GM12878 (cell line): ENCODE results near the gene HSFX2. TPM values are rescaled to one million over a fixed set of nuclear protein-coding genes. Genes with fewer than 3 reads are reported as not detected.

Experiments used
- ATAC-seq: fragments of 200-7000 bp; cut with Tn5 transposase; 3 replicates; pipeline ENCODE4 v1.9.1; 2020; ENCODE audit warnings: mild to moderate bottlenecking, moderate library complexity
- BruUV-seq: library from RNA; stranded (reverse); fragments of 400-500 nt; replicated peaks from 2 replicates; lab custom pipeline; 2021; lab: Mats Ljungman, UMichigan
- CTCF ChIA-PET: fragments of 300-600 bp; sonication (Branson Sonifier 250); formaldehyde crosslinking; extraction: SDS; loops from one replicate; lab custom pipeline; 2021; ENCODE audit warnings: inconsistent platforms; lab: Yijun Ruan, JAX
- POLR2A ChIA-PET: fragments of 350-600 bp; formaldehyde crosslinking; extraction: SDS; loops from one replicate; lab custom pipeline; 2021; ENCODE audit warnings: inconsistent platforms; lab: Charles Lee
- RAD21 ChIA-PET: fragments of 300-600 bp; sonication (Branson Sonifier 250); formaldehyde crosslinking; loops from one replicate; lab custom pipeline; 2023; ENCODE audit warnings: antibody characterized with exemption; ENCODE audit not compliant: unreplicated experiment; lab: Charles Lee
- SMC1A ChIA-PET: fragments of 300-600 bp; sonication (Branson Sonifier 250); formaldehyde crosslinking; loops from one replicate; lab custom pipeline; 2023; ENCODE audit not compliant: unreplicated experiment, uncharacterized antibody; lab: Charles Lee
- DNase-seq: peaks from one replicate; pipeline ENCODE4 v3.0.0-alpha.2; 2011; ENCODE audit warnings: low read depth, low spot score
- FAIRE-seq: peaks from 3 replicates; lab custom pipeline; 2011; peaks lifted over from hg19 to GRCh38; lab: Jason Lieb, UNC
- H2AFZ ChIP-seq: 2 replicates; pipeline ENCODE4 v1.6.0; 2011; ENCODE audit warnings: low read depth, low read length, control low read depth; ENCODE audit not compliant: control insufficient read depth
- H3K27ac ChIP-seq: 2 replicates; pipeline ENCODE4 v1.5.1; 2011; ENCODE audit warnings: control low read depth; ENCODE audit not compliant: control insufficient read depth, insufficient read depth
- H3K27me3 ChIP-seq, 2 experiments: replicated peaks in 1 of 2; 2 replicates each; pipeline versions ENCODE4 v1.6.0 to v1.6.1; 2011; ENCODE audit warnings: low read length in 1 of 2; ENCODE audit not compliant: control insufficient read depth in 2 of 2, insufficient read depth in 2 of 2
- H3K36me3 ChIP-seq, 2 experiments: 2 replicates each; pipeline ENCODE4 v1.5.1; 2011; ENCODE audit warnings: low read length in 1 of 2; ENCODE audit not compliant: control insufficient read depth in 2 of 2, insufficient read depth in 2 of 2
- H3K4me1 ChIP-seq: 2 replicates; pipeline ENCODE4 v1.6.1; 2011; ENCODE audit warnings: mild to moderate bottlenecking, low read length, moderate library complexity, mixed read lengths; ENCODE audit not compliant: control insufficient read depth, insufficient read depth
- H3K4me2 ChIP-seq: 2 replicates; pipeline ENCODE4 v1.6.0; 2011; ENCODE audit warnings: control low read depth; ENCODE audit not compliant: control insufficient read depth, insufficient read depth
- H3K4me3 ChIP-seq: fragments of 200-600 bp; sonication (generic); 2 replicates; pipeline ENCODE4 v1.5.1; 2016
- H3K79me2 ChIP-seq: 2 replicates; pipeline ENCODE4 v1.6.0; 2011; ENCODE audit warnings: low read length; ENCODE audit not compliant: control insufficient read depth, insufficient read depth
- H3K9ac ChIP-seq: 2 replicates; pipeline ENCODE4 v1.8.0; 2011; ENCODE audit warnings: low read length, control low read depth, mixed read lengths; ENCODE audit not compliant: control insufficient read depth, insufficient read depth
- H3K9me3 ChIP-seq: replicated peaks from 3 replicates; pipeline ENCODE4 v1.5.1; 2011; ENCODE audit warnings: mild to moderate bottlenecking, low read length; ENCODE audit not compliant: control insufficient read depth, insufficient read depth
- H4K20me1 ChIP-seq: 2 replicates; pipeline ENCODE4 v1.6.0; 2011; ENCODE audit not compliant: control insufficient read depth, insufficient read depth
- BCL3 ChIP-seq: IDR thresholded peaks from 2 replicates; pipeline ENCODE4 v1.6.1; 2011; ENCODE audit warnings: borderline replicate concordance, low read depth, mild to moderate bottlenecking, moderate library complexity, low read length; ENCODE audit not compliant: insufficient read depth, poor library complexity, severe bottlenecking
- HDGF ChIP-seq: fragments of 450-650 bp; IDR thresholded peaks from 2 replicates; pipeline ENCODE4 v1.6.1; 2016; ENCODE audit warnings: antibody characterized with exemption
- JUND ChIP-seq: IDR thresholded peaks from 2 replicates; pipeline ENCODE4 v1.6.1; 2012; ENCODE audit warnings: low read depth, mild to moderate bottlenecking, low read length, improper control_type of control experiment, moderate library complexity
- NBN ChIP-seq: fragments of 450-650 bp; IDR thresholded peaks from 2 replicates; pipeline ENCODE4 v1.6.1; 2016
- NR2C2 ChIP-seq: IDR thresholded peaks from 2 replicates; pipeline ENCODE4 v1.6.1; 2011; ENCODE audit warnings: borderline replicate concordance, low read depth; ENCODE audit not compliant: control insufficient read depth, insufficient read length
- ZBED1 ChIP-seq: IDR thresholded peaks from 2 replicates; pipeline ENCODE4 v1.6.1; 2016; ENCODE audit warnings: borderline replicate concordance
- WGBS: methylation state at CpG from one replicate; pipeline ENCODE4 v1.1.6; 2016; ENCODE audit warnings: low lambda C conversion rate; ENCODE audit not compliant: insufficient replicate concordance, insufficient coverage; ENCODE audit errors: missing lambda C conversion rate; 5-methylcytosine and 5-hydroxymethylcytosine counted together
- in situ Hi-C: fragments of 300-500 bp; cut with MboI; formaldehyde crosslinking; loops from 9 replicates; pipeline ENCODE4 v1.14.3; 2018; ENCODE audit warnings: mixed read lengths
- intact Hi-C: fragments of 100-400 bp; cut with micrococcal nuclease; formaldehyde crosslinking; loops from one replicate; pipeline ENCODE4 v1.14.2; 2022; ENCODE audit not compliant: unreplicated experiment
- polyA plus RNA-seq, 11 experiments: library from polyadenylated mRNA; depleted of rRNA in 4 of 11; unstranded in 6 of 11; stranded (reverse) in 5 of 11; fragments of >200 nt; fragmentation: Nextera tagmentation in 4 of 11; fragmentation: Illumina TruSeq in 1 of 11; extraction: Ambion mirVana in 4 of 11; extraction: Trizol in 1 of 11; gene quantifications; 1 replicate in 1 of 11; 2 replicates in 10 of 11; pipeline versions ENCODE4 v1.2.1 to v1.2.3, GENCODE V29; 2011 to 2016; ENCODE audit warnings: inconsistent platforms in 2 of 11, missing spikeins in 2 of 11, low read depth in 1 of 11
- total RNA-seq, 4 experiments: library from RNA; depleted of rRNA in 3 of 4; stranded (reverse); fragments of >200 nt in 3 of 4; fragmentation: Illumina TruSeq in 1 of 4; extraction: Trizol in 1 of 4; gene quantifications; 2 replicates each; pipeline versions ENCODE4 v1.2.1 to v1.2.3, GENCODE V29; 2013 to 2021
- TF ChIP-seq, protein P1 (sequence below): fragments of 450-650 bp; IDR thresholded peaks from 2 replicates; pipeline ENCODE4 v1.6.1; 2017; ENCODE audit warnings: mild to moderate bottlenecking, moderate library complexity
- TF ChIP-seq, protein P2 (sequence below): IDR thresholded peaks from 2 replicates; pipeline ENCODE4 v1.6.1; 2012; ENCODE audit warnings: improper control_type of control experiment, low read depth, low read length; ENCODE audit not compliant: insufficient replicate concordance

Gene HSFX2
- total and polyA plus RNA-seq, 10 of the 15 experiments (the other 5 are each of a cell fraction or from before 2014, with no cell fraction given): 0.07 to 0.18 (median 0.14) TPM; not detected in 7

GRCh38 chrX:149643496-149643895, 48.4 kb upstream of the HSFX2 start (continued):
- TF ChIP-seq NR2C2: no peak
- TF ChIP-seq, protein P1, sequence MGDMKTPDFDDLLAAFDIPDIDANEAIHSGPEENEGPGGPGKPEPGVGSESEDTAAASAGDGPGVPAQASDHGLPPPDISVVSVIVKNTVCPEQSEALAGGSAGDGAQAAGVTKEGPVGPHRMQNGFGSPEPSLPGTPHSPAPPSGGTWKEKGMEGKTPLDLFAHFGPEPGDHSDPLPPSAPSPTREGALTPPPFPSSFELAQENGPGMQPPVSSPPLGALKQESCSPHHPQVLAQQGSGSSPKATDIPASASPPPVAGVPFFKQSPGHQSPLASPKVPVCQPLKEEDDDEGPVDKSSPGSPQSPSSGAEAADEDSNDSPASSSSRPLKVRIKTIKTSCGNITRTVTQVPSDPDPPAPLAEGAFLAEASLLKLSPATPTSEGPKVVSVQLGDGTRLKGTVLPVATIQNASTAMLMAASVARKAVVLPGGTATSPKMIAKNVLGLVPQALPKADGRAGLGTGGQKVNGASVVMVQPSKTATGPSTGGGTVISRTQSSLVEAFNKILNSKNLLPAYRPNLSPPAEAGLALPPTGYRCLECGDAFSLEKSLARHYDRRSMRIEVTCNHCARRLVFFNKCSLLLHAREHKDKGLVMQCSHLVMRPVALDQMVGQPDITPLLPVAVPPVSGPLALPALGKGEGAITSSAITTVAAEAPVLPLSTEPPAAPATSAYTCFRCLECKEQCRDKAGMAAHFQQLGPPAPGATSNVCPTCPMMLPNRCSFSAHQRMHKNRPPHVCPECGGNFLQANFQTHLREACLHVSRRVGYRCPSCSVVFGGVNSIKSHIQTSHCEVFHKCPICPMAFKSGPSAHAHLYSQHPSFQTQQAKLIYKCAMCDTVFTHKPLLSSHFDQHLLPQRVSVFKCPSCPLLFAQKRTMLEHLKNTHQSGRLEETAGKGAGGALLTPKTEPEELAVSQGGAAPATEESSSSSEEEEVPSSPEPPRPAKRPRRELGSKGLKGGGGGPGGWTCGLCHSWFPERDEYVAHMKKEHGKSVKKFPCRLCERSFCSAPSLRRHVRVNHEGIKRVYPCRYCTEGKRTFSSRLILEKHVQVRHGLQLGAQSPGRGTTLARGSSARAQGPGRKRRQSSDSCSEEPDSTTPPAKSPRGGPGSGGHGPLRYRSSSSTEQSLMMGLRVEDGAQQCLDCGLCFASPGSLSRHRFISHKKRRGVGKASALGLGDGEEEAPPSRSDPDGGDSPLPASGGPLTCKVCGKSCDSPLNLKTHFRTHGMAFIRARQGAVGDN: no peak
- TF ChIP-seq JUND: no peak
- TF ChIP-seq BCL3: no peak
- TF ChIP-seq, all 136 proteins: peak for 0

DNA sequence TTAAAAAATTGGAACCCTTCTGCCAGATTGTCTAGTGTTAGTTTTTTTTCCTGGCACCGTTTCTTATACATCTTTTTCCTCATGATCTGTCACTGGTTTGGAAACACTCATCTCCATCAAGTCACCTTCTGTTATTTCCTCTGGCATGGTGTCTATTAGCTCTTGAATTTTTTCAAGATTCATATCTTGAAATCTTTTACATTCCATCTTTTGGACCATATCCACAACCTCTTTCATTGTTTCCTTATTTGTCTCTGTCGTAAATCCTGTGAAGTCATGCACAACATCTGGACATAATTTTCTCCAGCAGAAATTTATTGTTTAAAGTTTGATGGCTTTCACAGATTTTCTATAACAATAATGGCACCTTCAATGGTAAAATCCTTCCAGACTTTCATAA, 46.7 kb upstream of the HSFX2 start:
- in situ Hi-C loops: no loop called here
- Histone ChIP-seq H3K27me3 (no peaks in the 10 kb centered on the region), H2AFZ (no peak overlapping the region), H4K20me1 (no peaks in the 10 kb centered on the region), H3K9me3 (no peaks in the 10 kb centered on the region; the same call in 2 of the 3 replicates), H3K4me1 (no peaks in the 10 kb centered on the region), H3K4me2 (no peak overlapping the region), H3K9ac (no peak overlapping the region), H3K36me3 (no peaks in the 10 kb centered on the region), H3K27ac (no peak overlapping the region), H3K79me2 (no peaks in the 10 kb centered on the region), H3K4me3 (no peak overlapping the region)
- intact Hi-C loops: no loop called here
- 33% methylated on average over 2 of the region's 2 CpGs for WGBS
- ChIA-PET POLR2A (no interaction called here), RAD21 (no interaction called here), SMC1A (no interaction called here), CTCF (no interaction called here)
- DNase-seq (no peak), ATAC-seq (no peak), FAIRE-seq (no peak)
- no TSS peak for BruUV-seq
- TF ChIP-seq NBN (no peak), ZBED1 (no peak), HDGF (no peak)
- TF ChIP-seq, protein P2, sequence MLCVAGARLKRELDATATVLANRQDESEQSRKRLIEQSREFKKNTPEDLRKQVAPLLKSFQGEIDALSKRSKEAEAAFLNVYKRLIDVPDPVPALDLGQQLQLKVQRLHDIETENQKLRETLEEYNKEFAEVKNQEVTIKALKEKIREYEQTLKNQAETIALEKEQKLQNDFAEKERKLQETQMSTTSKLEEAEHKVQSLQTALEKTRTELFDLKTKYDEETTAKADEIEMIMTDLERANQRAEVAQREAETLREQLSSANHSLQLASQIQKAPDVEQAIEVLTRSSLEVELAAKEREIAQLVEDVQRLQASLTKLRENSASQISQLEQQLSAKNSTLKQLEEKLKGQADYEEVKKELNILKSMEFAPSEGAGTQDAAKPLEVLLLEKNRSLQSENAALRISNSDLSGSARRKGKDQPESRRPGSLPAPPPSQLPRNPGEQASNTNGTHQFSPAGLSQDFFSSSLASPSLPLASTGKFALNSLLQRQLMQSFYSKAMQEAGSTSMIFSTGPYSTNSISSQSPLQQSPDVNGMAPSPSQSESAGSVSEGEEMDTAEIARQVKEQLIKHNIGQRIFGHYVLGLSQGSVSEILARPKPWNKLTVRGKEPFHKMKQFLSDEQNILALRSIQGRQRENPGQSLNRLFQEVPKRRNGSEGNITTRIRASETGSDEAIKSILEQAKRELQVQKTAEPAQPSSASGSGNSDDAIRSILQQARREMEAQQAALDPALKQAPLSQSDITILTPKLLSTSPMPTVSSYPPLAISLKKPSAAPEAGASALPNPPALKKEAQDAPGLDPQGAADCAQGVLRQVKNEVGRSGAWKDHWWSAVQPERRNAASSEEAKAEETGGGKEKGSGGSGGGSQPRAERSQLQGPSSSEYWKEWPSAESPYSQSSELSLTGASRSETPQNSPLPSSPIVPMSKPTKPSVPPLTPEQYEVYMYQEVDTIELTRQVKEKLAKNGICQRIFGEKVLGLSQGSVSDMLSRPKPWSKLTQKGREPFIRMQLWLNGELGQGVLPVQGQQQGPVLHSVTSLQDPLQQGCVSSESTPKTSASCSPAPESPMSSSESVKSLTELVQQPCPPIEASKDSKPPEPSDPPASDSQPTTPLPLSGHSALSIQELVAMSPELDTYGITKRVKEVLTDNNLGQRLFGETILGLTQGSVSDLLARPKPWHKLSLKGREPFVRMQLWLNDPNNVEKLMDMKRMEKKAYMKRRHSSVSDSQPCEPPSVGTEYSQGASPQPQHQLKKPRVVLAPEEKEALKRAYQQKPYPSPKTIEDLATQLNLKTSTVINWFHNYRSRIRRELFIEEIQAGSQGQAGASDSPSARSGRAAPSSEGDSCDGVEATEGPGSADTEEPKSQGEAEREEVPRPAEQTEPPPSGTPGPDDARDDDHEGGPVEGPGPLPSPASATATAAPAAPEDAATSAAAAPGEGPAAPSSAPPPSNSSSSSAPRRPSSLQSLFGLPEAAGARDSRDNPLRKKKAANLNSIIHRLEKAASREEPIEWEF: no peak
